Measurements from ENCODE around the gene RNF31. TPM values are rescaled to one million over a fixed set of nuclear protein-coding genes. Genes with fewer than 3 reads are reported as not detected.

RNF31 gene
- total and polyA plus RNA-seq, 2 of the 13 experiments (the other 11 are each of a cell fraction or from before 2014, with no cell fraction given), result 48.2 to 86.8 TPM

GRCh38 chr14:24145690-24146452 is 1.4 kb upstream of the RNF31 start (continued):
- TF ChIP-seq ZNF784 (CRISPR knock-in tag; IDR thresholded peaks at IDR 0.05; ENCODE audit: borderline replicate concordance), result no peak
- no peak for TF ChIP-seq ZNF788 (CRISPR knock-in tag; IDR thresholded peaks at IDR 0.05; ENCODE audit: borderline replicate concordance)
- no peak for TF ChIP-seq HDAC1 (CRISPR knock-in tag; IDR thresholded peaks at IDR 0.05)
- TF ChIP-seq ARNT (IDR thresholded peaks at IDR 0.05), result no peak
- no peak for TF ChIP-seq KLF15 (CRISPR knock-in tag; IDR thresholded peaks at IDR 0.05; ENCODE audit: borderline replicate concordance)
- no peak for TF ChIP-seq PHF8 (CRISPR knock-in tag; IDR thresholded peaks at IDR 0.05)
- TF ChIP-seq ZNF672 (CRISPR knock-in tag; IDR thresholded peaks at IDR 0.05), result no peak
- no peak for TF ChIP-seq MTF1 (CRISPR knock-in tag; IDR thresholded peaks at IDR 0.05)
- no peak for TF ChIP-seq ZNF605 (CRISPR knock-in tag; IDR thresholded peaks at IDR 0.05)
- 0 out of 2 replicates have a peak, but pooled peaks have one; percentile 23 for TF ChIP-seq ARNTL (CRISPR knock-in tag; IDR thresholded peaks at IDR 0.05)
- TF ChIP-seq MXD1 (CRISPR knock-in tag; IDR thresholded peaks at IDR 0.05), result no peak
- TF ChIP-seq DR1 (CRISPR knock-in tag; IDR thresholded peaks at IDR 0.05), result no peak
- TF ChIP-seq DDIT3 (CRISPR knock-in tag; IDR thresholded peaks at IDR 0.05), result no peak
- TF ChIP-seq ZZZ3 (CRISPR knock-in tag; IDR thresholded peaks at IDR 0.05; ENCODE audit: borderline replicate concordance), result no peak
- TF ChIP-seq GMEB1 (CRISPR knock-in tag; IDR thresholded peaks at IDR 0.05; ENCODE audit: borderline replicate concordance), result 0 out of 2 replicates have a peak, but pooled peaks have one; percentile 53
- TF ChIP-seq IKZF5 (CRISPR knock-in tag; IDR thresholded peaks at IDR 0.05), result no peak
- TF ChIP-seq ZNF747 (CRISPR knock-in tag; IDR thresholded peaks at IDR 0.05; ENCODE audit: borderline replicate concordance), result no peak
- no peak for TF ChIP-seq HES4 (CRISPR knock-in tag; IDR thresholded peaks at IDR 0.05; ENCODE audit: borderline replicate concordance)
- no peak for TF ChIP-seq ZNF777 (CRISPR knock-in tag; IDR thresholded peaks at IDR 0.05)
- TF ChIP-seq TOE1 (CRISPR knock-in tag; IDR thresholded peaks at IDR 0.05), result no peak
- no peak for TF ChIP-seq ZMYM3 (CRISPR knock-in tag; IDR thresholded peaks at IDR 0.05)
- no peak for TF ChIP-seq PATZ1 (CRISPR knock-in tag; IDR thresholded peaks at IDR 0.05)
- no peak for TF ChIP-seq ATF5 (CRISPR knock-in tag; IDR thresholded peaks at IDR 0.05; ENCODE audit: low read depth)

All from HepG2 (cell line).